Hepatic stellate cell (primary cell): ENCODE results near the gene ITGAD.

ENCODE experiments used
- DNase-seq: peaks from one replicate; pipeline ENCODE4 v3.0.0; 2011; ENCODE audit warnings: low spot score

Gene ITGAD

DNA sequence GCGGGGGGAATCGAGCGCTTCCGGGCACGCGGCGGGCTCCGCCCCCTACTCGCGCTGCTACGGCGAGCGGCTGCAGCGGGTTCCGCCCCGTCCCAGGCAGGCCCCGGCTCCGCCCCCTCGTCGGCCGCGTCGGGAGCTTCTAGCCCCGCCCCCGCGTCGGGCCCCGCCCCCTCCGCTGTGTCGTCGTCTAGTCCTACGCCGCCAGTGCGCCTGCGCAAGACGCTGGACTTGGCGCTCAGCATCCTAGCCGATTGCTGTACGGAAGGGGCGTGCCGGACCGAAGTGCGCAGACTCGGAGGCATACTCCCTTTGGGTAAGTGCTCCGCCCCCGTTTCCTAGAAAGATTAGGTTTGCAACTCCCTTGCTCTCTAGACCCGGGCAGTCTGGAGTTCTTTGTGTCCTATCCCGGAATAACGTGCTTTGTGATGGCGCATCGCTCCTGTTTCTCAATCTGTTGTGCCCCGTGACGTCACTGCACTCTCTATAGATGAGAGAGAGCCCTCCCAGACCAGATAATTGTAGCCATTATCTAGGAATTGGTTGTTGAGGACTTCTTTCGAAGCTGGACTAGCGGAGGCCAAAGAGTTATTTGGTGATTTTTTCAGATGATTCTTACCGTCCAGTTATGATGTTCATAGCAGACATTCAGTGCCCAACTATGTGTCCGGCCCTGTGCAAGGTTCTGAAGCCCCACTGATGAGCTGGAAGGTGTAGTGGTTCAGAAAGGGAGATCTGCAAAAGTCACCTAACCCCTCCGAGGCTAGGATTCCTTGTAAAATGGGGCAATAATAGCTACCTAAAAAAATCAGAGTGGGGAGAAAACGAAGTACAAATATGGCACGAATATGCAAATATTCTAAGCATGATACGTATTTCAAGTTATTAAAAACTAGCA is 66.8 kb downstream of the ITGAD start:
- DNase-seq: peak; percentile 97

DNA sequence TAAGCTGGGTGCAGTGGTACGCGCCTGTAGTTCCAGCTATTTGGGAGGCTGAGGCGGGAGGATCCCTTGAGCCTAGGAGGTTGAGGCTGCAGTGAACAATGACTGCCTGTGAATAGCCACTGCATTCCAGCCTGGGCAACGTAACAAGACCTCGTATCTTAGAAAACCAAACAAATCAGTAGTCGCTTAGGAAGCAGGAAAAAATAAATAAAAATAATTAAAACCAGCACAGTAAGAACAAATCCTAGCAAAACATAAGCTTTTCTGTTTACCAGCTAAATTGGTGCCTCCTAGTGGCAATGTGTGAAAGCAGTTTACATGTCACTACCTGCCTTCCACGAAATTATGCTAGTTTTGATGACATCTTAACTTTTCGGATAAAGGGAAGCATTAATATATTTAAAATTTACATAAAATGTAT is 67.5 kb downstream of the ITGAD start:
- DNase-seq: no peak

DNA sequence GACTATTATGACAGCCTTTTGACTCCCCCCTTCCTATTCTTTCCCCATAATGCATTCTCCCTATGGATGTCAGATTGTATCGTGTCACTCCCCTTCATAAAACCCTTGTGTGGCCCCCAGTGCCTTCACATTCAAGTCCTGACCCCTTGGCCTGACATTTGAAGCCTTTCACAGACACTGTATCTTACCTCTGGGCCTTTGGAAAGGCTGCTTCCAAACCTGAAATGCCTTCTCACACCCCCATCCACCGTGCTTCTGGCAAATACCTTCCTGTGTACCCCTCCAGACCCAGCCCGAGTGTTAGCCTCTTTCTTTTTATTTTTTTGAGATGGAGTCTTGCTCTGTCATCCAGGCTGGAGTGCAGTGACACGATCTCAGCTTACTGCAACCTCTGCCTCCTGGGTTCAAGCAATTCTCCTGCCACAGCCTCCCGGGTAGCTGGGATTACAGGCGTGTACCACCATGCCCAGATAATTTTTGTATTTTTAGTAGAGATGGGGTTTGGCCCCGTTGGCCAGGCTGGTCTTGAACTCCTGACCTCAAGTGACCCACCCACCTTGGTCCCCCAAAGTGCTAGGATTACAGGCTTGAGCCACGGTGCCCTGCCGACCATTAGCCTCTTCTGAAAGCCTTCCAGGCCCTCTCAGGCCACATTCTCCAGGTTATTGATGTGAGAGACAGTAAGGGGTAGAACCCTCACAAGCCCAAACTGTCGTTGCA is 68.2 kb downstream of the ITGAD start:
- no peak for DNase-seq

DNA sequence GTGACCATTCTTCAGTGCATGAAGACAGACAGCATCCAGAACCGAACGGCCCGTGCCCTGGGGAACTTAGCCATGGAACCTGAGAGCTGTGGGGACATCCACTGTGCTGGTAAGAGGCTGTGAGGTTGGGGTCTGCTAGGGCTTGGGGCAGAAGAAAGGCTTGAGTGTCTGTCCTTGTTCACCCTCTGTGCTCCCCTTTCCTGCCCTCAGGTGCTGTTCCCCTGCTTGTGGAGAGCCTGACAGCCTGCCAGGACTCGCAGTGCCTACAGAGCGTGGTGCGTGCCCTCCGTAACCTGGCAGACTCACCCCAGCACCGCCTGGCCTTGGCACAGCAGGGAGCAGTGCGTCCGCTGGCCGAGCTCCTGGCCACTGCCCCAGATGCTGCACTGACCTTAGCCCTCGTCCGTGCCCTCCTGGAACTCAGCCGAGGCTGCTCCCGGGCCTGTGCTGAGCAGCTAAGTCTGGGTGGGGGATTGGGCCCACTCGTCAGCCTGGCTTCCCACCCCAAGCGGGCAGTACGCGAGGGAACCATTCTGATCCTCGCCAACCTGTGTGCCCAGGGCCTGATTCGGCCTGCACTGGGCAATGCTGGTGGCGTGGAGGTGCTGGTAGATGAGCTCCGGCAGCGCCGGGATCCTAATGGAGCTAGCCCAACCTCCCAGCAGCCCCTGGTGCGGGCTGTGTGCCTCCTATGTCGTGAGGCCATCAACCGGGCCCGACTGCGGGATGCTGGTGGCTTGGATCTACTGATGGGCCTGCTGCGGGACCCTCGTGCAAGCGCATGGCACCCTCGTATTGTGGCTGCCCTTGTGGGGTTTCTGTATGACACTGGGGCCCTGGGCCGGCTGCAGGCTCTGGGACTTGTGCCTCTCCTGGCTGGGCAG is 69.0 kb downstream of the ITGAD start:
- DNase-seq: no peak

DNA sequence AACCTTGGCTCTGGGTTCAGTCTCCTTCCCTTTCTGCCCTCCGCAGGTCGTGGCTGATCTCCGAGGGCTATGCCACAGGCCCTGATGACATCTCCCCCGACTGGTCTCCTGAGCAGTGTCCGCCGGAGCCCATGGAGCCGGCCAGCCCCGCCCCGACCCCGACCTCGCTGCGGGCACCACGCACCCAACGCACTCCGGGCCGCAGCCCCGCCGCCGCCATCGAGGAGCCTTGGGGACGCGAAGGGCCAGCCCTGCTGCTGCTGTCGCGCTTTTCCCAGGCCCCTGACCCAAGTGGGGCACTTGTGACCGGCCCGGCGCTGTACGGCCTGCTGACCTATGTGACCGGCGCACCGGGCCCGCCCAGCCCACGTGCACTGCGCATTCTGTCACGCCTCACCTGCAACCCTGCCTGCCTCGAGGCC is 71.2 kb downstream of the ITGAD start:
- DNase-seq: no peak

DNA sequence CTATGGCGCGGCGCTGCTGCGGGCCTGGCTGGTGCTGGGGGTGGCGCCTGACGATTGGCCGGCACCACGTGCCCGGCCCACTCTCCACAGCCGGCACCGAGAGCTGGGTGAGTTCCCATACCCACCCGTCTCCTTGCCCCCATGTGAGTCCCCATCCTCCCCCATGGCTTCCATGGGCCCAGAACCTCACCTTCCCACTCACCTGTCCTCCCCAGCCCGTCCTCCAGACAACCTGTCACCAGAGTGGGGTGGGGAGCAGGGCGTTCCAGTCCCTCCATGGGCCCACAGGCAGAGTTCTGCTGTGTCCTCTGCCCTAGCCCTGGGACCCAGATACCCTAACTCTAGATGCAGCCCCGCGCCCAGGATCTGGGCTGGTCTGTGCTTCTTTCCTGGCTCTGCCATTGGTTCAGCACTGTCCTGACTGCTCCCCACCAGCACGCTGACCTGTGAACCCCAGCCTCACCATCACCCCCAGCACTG is 71.7 kb downstream of the ITGAD start:
- DNase-seq: no peak

DNA sequence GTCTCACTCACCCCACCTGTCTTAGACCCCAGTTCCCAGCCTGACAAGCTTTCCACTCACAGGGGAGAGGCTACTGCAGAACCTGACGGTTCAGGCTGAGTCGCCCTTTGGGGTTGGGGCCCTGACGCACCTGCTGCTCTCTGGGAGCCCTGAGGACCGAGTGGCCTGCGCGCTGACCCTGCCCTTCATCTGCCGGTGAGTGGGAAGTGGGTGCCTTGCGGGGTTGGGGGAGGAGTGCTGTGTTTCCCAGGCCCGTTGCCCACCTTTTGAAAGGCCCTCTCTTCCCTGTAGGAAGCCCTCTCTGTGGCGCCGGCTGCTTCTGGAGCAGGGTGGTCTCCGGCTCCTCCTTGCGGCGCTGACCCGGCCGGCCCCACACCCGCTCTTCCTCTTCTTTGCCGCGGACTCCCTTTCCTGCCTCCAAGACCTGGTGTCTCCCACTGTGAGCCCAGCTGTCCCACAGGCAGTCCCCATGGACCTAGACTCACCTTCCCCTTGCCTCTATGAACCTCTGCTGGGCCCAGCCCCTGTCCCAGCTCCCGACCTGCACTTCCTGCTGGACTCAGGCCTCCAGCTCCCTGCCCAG is 72.7 kb downstream of the ITGAD start:
- DNase-seq: no peak

DNA sequence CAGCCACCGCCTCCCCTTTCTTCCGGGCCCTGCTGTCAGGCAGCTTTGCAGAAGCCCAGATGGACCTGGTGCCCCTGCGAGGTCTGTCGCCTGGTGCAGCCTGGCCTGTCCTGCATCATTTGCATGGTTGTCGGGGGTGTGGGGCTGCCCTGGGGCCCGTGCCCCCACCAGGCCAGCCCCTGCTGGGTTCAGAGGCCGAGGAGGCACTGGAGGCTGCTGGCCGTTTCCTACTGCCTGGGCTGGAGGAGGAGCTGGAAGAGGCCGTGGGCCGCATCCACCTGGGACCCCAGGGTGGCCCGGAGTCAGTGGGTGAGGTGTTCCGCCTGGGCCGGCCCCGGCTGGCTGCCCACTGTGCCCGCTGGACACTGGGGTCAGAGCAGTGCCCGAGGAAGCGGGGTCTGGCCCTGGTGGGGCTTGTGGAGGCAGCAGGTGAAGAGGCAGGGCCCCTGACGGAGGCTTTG is 73.3 kb downstream of the ITGAD start:
- no peak for DNase-seq

DNA sequence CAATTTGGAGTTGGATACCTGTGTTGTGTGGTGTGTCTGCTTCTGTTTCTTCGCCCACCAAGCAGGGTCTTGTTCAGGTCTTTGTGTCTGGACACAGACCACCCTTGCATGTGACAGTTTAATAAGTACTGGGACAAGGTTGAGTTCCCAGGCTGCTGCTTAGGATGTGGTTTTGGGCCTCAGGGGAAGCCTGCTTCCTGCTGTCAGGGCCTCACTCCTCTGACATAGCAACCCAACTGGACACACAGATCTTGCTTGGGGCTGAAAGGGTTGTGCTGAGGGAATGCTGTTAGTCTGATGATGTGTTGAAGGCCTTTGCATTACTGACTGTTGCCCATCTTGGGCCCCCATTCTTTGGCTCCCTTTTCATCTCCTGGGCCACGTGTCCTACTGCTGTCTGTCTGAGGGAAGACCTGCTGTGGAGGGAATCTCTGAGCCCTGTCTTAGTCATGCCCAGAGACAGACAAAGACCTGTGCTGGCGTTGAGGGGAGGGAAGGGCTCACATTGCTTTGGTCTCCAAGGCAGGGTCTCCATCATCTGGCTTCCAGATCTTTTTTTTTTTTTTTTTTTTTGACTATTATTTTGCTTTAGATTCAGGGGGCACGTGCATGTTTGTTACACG is 74.1 kb downstream of the ITGAD start:
- DNase-seq: no peak

DNA sequence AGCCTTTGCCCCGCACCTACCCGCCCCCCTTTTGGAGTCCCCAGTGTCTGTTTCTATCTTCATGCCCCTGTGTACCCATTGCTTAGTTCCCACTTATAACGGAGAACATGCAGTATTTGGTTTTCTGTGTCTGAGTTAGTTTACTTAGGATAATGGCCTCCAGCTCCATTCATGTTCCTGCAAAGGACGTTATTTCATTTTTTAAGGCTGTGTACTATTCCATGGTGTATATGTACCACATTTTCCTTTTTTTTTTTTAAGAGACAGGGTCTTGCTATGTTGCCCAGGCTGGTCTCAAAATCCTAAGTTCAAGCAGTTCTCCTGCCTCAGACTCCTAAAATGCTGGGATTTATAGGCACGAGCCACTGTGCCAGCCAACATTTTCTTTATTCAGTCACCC is 74.7 kb downstream of the ITGAD start:
- DNase-seq: no peak

DNA sequence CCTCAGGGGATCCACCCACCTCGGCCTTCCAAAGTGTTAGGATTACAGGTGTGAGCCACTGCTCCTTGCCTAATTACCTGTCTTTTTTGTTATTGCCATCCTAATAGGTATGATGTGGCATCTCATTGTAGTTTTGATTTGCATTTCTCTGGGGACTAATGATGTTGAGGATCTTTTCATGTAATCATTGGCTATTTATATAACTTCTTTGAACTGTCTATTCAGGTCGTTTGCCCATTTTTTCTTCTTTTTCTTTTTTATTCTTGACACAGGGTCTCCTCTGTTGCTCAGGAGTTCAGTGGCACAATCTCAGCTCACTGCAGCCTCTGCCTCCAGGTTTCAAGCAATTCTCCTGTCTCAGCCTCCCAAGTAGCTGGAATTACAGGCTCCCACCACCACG is 77.5 kb downstream of the ITGAD start:
- no peak for DNase-seq

DNA sequence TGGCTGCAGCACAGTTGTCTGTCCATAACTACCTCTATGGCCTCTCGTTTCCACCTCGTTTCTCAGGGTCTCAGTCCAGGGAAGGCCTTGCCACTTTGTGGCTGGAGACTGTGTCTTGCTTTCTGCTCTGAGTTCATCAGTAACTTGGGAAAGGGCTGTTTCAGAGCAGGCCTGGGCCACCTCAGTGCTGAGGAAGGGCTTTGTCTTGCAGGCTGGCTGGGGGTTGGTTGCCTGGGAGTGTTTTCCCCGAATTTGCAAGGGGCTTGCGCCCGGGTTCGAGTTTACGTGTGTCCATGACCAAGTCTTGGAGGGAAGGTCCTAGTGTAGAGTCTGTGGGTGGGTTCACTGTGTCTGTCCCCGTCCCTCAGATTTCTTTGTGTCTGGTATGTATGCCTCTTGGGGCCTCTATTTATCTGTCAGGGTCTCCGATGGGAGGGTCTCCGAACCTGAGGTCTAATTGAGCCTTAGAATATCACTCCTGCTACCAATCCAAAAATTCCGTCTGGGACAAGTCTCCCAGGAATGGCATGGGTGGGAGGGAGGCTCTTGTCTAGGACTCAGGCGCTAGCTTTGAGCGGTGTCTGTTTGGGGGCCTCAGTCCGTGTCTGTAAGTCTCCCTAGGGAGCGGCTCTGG is 78.2 kb downstream of the ITGAD start:
- no peak for DNase-seq

DNA sequence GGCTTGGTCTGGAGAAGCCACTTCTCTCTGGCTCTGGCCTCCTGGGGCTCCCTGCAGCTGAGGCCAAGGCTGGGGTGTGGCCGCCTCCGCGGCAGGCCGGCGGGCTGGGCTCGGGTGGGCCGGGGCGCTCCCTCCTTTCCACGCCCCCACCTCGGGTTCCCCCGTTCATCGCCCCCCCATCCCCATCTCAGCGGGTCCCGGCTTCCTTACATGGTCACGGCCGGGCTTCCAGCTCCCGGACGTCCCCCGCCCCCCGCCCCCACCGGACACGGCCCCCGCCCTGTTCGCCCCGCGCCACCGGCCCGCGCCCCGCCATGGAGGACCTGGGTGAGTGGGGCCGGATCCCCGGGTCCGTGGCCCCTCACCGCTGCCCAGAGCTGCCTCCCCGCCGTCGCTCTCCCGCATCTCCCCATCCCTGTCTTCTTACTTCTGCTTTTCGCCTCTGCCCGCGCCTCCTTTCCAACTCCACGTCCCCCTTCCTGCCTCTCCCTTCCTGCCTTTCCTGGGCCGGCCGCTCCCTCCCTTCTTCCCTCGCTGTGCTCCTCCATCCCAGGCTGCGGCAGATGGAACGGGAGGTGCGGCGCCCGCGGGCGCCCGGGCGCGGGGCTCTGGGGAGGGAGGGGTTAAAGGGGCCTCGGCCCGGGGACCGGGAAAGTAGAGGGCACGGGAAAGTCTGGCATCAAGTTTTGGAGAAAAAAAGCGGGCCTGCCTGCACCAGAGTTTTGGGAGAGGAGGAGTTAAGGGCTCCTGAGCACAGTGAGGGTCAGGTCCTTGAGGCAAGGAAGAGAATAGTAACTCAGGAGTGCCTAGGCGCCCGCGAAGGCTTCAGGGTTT is 79.0 kb downstream of the ITGAD start, which contains the start of gene TGFB1I1:
TSS of gene TGFB1I1 (plus strand) at position 278 of the 834 bp plus-strand sequence. CDS start at position 315, 37 bp downstream.
- DNase-seq: peak; percentile 92

DNA sequence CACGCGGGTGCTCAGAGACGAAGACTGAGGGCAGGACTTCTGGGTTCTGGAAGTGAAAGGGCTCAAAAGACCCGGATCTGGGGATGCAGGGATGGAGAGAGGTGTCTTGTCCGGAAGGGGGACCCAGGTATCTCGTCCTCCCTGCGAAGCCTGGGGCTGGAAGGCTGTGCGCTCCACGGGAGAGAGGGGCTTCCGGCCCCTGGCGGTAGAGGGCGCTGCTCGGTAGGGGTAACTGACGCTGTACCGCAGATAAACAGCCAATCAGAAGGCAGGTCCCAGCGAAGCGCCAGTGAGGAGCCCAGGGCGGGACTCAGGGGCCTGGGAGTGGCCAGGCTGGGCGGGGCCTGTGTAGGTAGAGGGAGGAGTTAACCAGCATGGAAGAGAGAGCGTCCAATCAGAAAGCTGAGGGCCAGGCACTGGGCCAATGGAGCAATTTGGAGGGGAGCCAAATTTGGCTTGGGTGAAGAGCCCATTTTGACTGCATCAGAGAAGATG is 79.6 kb downstream of the ITGAD start:
- DNase-seq: peak; percentile 100

DNA sequence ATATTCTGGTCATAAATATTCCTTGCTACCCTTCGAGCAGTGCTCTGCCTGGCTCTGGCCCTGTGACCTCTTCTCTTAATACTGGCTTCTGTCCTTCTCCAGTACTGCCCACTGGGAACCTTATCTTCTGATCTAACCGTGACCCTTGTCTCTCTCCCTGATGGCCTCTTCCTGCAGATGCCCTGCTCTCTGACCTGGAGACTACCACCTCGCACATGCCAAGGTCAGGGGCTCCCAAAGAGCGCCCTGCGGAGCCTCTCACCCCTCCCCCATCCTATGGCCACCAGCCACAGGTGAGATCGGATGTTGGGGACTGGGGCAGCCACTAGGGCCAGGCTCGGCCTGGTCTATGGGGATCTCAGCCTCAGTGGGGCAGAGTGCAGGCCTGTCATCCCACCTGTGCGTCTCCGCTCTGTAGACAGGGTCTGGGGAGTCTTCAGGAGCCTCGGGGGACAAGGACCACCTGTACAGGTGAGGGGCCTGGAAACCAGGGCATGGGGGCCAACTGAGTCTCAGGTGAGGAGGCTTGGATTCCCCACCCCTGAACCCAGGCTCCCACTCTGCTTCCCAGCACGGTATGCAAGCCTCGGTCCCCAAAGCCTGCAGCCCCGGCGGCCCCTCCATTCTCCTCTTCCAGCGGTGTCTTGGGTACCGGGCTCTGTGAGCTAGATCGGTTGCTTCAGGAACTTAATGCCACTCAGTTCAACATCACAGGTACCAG is 80.3 kb downstream of the ITGAD start:
- DNase-seq: no peak

DNA sequence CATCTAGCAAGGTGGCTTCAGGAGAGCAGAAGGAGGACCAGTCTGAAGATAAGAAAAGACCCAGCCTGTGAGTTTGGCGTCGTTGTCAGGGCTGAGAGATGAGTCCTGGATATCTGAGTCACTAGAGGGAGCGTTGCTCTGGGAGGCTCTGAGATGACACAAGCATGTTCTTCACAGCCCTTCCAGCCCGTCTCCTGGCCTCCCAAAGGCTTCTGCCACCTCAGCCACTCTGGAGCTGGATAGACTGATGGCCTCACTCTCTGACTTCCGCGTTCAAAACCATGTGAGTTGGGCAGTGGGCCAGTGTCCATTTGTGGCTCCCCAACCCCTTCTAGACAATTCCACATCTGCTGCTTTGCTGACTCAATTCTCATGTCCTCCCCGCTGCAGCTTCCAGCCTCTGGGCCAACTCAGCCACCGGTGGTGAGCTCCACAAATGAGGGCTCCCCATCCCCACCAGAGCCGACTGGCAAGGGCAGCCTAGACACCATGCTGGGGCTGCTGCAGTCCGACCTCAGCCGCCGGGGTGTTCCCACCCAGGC is 81.1 kb downstream of the ITGAD start:
- DNase-seq: no peak

DNA sequence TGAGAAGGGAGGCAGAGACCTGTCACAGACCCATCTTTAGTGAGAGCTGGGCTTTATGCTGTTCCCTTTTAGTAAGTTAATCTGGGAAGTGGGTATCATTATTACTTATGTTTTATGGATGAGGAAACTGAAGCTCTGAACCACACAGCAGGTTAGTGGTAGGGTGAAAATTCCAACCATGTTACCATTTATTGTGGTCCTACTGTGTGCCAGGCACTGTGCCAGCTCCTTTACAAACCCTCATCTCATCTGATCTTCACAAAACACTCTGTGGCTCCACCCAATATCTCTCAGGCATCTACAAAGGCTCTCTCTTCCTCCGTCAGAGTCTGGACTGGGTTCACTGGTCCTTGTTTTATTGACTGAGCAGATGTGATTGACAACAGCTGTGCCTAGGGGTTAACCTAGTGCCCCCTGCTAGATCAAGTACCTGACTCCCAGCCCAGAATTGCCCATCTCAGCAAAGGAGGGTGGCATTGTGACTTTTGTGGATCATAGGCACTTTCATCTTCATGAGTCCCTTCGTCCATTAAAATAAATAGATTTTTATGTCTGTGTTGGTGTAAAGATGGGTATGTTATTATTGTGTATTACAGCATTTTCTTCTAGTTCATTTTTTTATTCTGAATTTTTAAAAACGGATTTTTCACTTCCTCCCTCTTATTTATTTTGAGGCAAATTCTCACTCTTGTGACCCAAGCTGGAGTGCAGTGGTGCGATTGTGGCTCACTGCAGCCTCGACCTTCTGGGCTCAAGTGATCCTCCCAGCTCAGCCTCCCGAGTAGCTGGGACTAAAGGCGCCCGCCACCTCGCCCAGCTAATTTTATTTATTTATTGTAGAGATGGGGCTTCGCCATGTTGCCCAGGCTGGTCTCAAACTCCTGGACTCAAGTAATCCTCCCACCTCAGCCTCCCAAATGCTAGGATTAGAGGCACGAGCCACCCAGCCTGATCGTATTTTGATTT is 81.9 kb downstream of the ITGAD start:
- no peak for DNase-seq
